ENCODE data around the gene RAP1A.

- TF ChIP-seq CTCF (IDR thresholded peaks at IDR 0.05) (no peak), POLR2AphosphoS5 (IDR thresholded peaks at IDR 0.05) (no peak)
Observed at GRCh38 chr1:111604931-111605330, 14.7 kb upstream of the RAP1A start.
